Peyer's patch (tissue), 4 donors: ENCODE results near the gene MARK3.

ENCODE experiments used
- POLR2A ChIP-seq, 2 donors: fragments of 450-650 bp; IDR thresholded peaks; one replicate each; pipeline ENCODE4 v1.5.1; 2017; ENCODE audit warnings: antibody characterized with exemption in 2 of 2, mild to moderate bottlenecking in 2 of 2, moderate library complexity in 2 of 2
- TF ChIP-seq, protein P1 (sequence below), 6 experiments: fragments of 450-650 bp in 4 of 6; fragments of 200-600 bp in 2 of 6; sonication (generic) in 1 of 6; IDR thresholded peaks; one replicate each; pipeline ENCODE4 v1.5.1; 2017 to 2019; ENCODE audit warnings: antibody characterized with exemption in 6 of 6, mild to moderate bottlenecking in 3 of 6, moderate library complexity in 1 of 6

DNA sequence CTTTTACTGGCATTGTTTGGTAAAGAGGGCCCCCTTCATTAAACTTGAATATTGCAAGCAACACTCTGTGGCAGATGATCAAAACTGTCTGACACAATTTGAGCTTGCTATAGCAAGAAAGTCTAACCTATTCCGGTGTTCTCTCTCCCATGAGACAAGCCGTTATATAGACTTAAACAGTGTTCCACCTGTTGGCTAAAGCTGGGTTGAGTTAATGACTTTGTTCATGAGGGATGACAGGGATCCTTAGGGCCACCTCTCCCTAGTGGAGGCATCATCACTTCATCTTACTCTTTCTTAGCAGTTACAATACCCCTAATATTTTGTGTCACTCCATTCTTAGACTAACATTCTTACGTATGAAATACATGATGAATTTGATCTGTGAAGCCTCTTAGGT is 47.4 kb upstream of the MARK3 start:
- TF ChIP-seq, protein P1, sequence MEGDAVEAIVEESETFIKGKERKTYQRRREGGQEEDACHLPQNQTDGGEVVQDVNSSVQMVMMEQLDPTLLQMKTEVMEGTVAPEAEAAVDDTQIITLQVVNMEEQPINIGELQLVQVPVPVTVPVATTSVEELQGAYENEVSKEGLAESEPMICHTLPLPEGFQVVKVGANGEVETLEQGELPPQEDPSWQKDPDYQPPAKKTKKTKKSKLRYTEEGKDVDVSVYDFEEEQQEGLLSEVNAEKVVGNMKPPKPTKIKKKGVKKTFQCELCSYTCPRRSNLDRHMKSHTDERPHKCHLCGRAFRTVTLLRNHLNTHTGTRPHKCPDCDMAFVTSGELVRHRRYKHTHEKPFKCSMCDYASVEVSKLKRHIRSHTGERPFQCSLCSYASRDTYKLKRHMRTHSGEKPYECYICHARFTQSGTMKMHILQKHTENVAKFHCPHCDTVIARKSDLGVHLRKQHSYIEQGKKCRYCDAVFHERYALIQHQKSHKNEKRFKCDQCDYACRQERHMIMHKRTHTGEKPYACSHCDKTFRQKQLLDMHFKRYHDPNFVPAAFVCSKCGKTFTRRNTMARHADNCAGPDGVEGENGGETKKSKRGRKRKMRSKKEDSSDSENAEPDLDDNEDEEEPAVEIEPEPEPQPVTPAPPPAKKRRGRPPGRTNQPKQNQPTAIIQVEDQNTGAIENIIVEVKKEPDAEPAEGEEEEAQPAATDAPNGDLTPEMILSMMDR (IDR thresholded peaks at IDR 0.05) = no peak
- no peak for TF ChIP-seq POLR2A (IDR thresholded peaks at IDR 0.05)
